K562 (cell line): Measurements from ENCODE around the gene METRN. TPM values are rescaled to one million over a fixed set of nuclear protein-coding genes. Genes with fewer than 3 reads are reported as not detected.
A peak's percentile ranks its signal among the peaks of the same experiment; 100 is the strongest.

Experiments used
- ATAC-seq: fragments of 200-7000 bp; cut with Tn5 transposase; 3 replicates; pipeline ENCODE4 v1.9.1; 2020; ENCODE audit warnings: moderate library complexity
- BruUV-seq: library from RNA; stranded (reverse); fragments of 400-500 nt; replicated peaks from 2 replicates; lab custom pipeline; 2021; lab: Mats Ljungman, UMichigan
- CTCF ChIA-PET: fragments of 300-600 bp; formaldehyde crosslinking; extraction: SDS; loops from one replicate; lab custom pipeline; 2021; ENCODE audit warnings: low intra/inter-chr PET ratio; lab: Yijun Ruan, JAX
- POLR2A ChIA-PET: fragments of 300-600, 350-650 bp; sonication (Branson Sonifier 250); formaldehyde crosslinking; extraction: SDS; loops from one replicate; lab custom pipeline; 2021; ENCODE audit warnings: antibody characterized with exemption, inconsistent platforms; lab: Yijun Ruan, JAX
- DNase-seq, 4 experiments: peaks; one replicate each; pipeline versions ENCODE4 v3.0.0 to v3.0.0-alpha.2; 2011 to 2018; ENCODE audit warnings: low spot score in 3 of 4, mixed read lengths in 3 of 4; ENCODE audit errors: extremely low read depth in 1 of 4
- FAIRE-seq: peaks from 2 replicates; lab custom pipeline; 2011; peaks lifted over from hg19 to GRCh38; lab: Jason Lieb, UNC
- H2AFZ ChIP-seq: 2 replicates; pipeline ENCODE4 v1.6.0; 2011; ENCODE audit warnings: low read depth, low read length, control low read depth, inconsistent platforms
- H3K27ac ChIP-seq: fragments of 200-600 bp; 3 replicates; pipeline ENCODE4 v1.8.0; 2011; ENCODE audit warnings: low read depth, mild to moderate bottlenecking, control low read depth, inconsistent platforms, low read length, moderate library complexity, mixed read lengths; ENCODE audit errors: extremely low read depth
- H3K27me3 ChIP-seq, 2 experiments: fragments of 300-600 bp in 1 of 2; 2 replicates in 1 of 2; 3 replicates in 1 of 2; pipeline versions ENCODE4 v1.6.0 to v1.8.0; 2011; ENCODE audit warnings: inconsistent platforms in 2 of 2, low read length in 2 of 2, mild to moderate bottlenecking in 1 of 2, mixed read lengths in 1 of 2, moderate library complexity in 1 of 2; ENCODE audit not compliant: control insufficient read depth in 2 of 2, insufficient read depth in 2 of 2
- H3K36me3 ChIP-seq: fragments of 300-600 bp; 3 replicates; pipeline ENCODE4 v1.8.0; 2011; ENCODE audit warnings: mild to moderate bottlenecking, low read length, inconsistent platforms; ENCODE audit not compliant: control insufficient read depth, insufficient read depth
- H3K4me1 ChIP-seq, 2 experiments: fragments of 200-600 bp in 1 of 2; replicated peaks in 1 of 2; 2 replicates in 1 of 2; 3 replicates in 1 of 2; pipeline versions ENCODE4 v1.5.1 to v1.8.0; 2011; ENCODE audit warnings: inconsistent platforms in 2 of 2, low read length in 2 of 2, mild to moderate bottlenecking in 1 of 2, mixed read lengths in 1 of 2, moderate library complexity in 1 of 2; ENCODE audit not compliant: control insufficient read depth in 2 of 2, insufficient read depth in 2 of 2
- H3K4me2 ChIP-seq: 2 replicates; pipeline ENCODE4 v1.6.1; 2011; ENCODE audit warnings: low read length, control low read depth, inconsistent platforms, mixed read lengths; ENCODE audit not compliant: insufficient read depth
- H3K4me3 ChIP-seq: fragments of 200-600 bp; sonication (generic), shearing (Covaris generic); 2 replicates; pipeline ENCODE4 v1.5.1; 2016; ENCODE audit warnings: control low read depth, inconsistent platforms
- H3K79me2 ChIP-seq: fragments of 200-600 bp; 3 replicates; pipeline ENCODE4 v1.8.0; 2011; ENCODE audit warnings: low read length, inconsistent platforms; ENCODE audit not compliant: control insufficient read depth, insufficient read depth
- H3K9ac ChIP-seq, 2 experiments: 2 replicates each; pipeline versions ENCODE4 v1.6.0 to v1.6.1; 2011; ENCODE audit warnings: low read depth in 2 of 2, low read length in 2 of 2, control low read depth in 1 of 2, inconsistent platforms in 1 of 2, mild to moderate bottlenecking in 1 of 2, mixed read lengths in 1 of 2; ENCODE audit not compliant: insufficient read depth in 1 of 2
- H3K9me1 ChIP-seq: one replicate; pipeline ENCODE4 v1.6.0; 2011; ENCODE audit warnings: inconsistent platforms, mild to moderate bottlenecking, low read length, moderate library complexity; ENCODE audit not compliant: control insufficient read depth, insufficient read depth
- H3K9me3 ChIP-seq: replicated peaks from 2 replicates; pipeline ENCODE4 v1.5.1; 2011; ENCODE audit warnings: low read depth, low read length, inconsistent platforms; ENCODE audit not compliant: control insufficient read depth, insufficient read depth
- H4K20me1 ChIP-seq: replicated peaks from 2 replicates; pipeline ENCODE4 v1.6.1; 2011; ENCODE audit warnings: low read length, inconsistent platforms, mixed read lengths; ENCODE audit not compliant: control insufficient read depth, insufficient read depth
- HNRNPL ChIP-seq: fragments of 200-400 bp; formaldehyde crosslinking; IDR thresholded peaks from 2 replicates; pipeline ENCODE4 v1.6.1; 2017; ENCODE audit warnings: low read depth, mild to moderate bottlenecking, low read length
- SAFB ChIP-seq: fragments of 200-400 bp; formaldehyde crosslinking; IDR thresholded peaks from 2 replicates; pipeline ENCODE4 v1.6.1; 2017; ENCODE audit warnings: low read depth, low read length, borderline replicate concordance
- ZBTB7A ChIP-seq: IDR thresholded peaks from 2 replicates; pipeline ENCODE4 v1.6.1; 2011; ENCODE audit warnings: low read depth, mild to moderate bottlenecking, low read length, moderate library complexity, borderline replicate concordance; ENCODE audit not compliant: control insufficient read depth
- ZNF316 ChIP-seq: fragments of 450-650 bp; IDR thresholded peaks from 2 replicates; pipeline ENCODE4 v1.6.1; 2016
- WGBS: fragments of 100-300 bp; shearing (Covaris generic); methylation state at CpG from one replicate; pipeline ENCODE4 v1.1.6; 2016; ENCODE audit warnings: low coverage, mixed read lengths; ENCODE audit not compliant: insufficient coverage; ENCODE audit errors: missing lambda C conversion rate; 5-methylcytosine and 5-hydroxymethylcytosine counted together
- in situ Hi-C: fragments of 300-500 bp; cut with MboI; formaldehyde crosslinking; loops from 4 replicates; pipeline ENCODE4 v1.15.0; 2018; ENCODE audit warnings: inconsistent platforms, mixed read lengths
- intact Hi-C: fragments of 100-400 bp; cut with micrococcal nuclease; formaldehyde crosslinking; loops from 2 replicates; pipeline ENCODE4 v1.14.2; 2022
- polyA plus RNA-seq, 8 experiments: library from polyadenylated mRNA; depleted of rRNA in 4 of 8; stranded (reverse) in 5 of 8; unstranded in 3 of 8; fragments of >200 nt; fragmentation: Nextera tagmentation in 2 of 8; fragmentation: Illumina TruSeq in 1 of 8; extraction: Ambion mirVana in 2 of 8; extraction: Trizol in 1 of 8; gene quantifications; 2 replicates each; pipeline versions ENCODE4 v1.2.1 to v1.2.3, GENCODE V29; 2011 to 2014; ENCODE audit warnings: inconsistent platforms in 1 of 8, missing spikeins in 1 of 8
- total RNA-seq, 7 experiments: library from RNA; depleted of rRNA in 6 of 7; stranded (reverse); fragments of >200 nt in 6 of 7; fragmentation: Illumina TruSeq in 2 of 7; extraction: Trizol in 2 of 7; gene quantifications; 2 replicates each; pipeline versions ENCODE4 v1.2.1 to v1.2.3, GENCODE V29; 2011 to 2021; ENCODE audit warnings: low replicate concordance in 1 of 7
- TF ChIP-seq, protein P1 (sequence below): sonication (generic); formaldehyde crosslinking; IDR thresholded peaks from 2 replicates; pipeline ENCODE4 v1.8.1; 2023; ENCODE audit warnings: mild to moderate bottlenecking, missing genetic modification reagents

METRN gene
- total and polyA plus RNA-seq, 9 of the 15 experiments (the other 6 are each of a cell fraction or from before 2014, with no cell fraction given): 0.20 to 89.8 (median 15.4) TPM

DNA sequence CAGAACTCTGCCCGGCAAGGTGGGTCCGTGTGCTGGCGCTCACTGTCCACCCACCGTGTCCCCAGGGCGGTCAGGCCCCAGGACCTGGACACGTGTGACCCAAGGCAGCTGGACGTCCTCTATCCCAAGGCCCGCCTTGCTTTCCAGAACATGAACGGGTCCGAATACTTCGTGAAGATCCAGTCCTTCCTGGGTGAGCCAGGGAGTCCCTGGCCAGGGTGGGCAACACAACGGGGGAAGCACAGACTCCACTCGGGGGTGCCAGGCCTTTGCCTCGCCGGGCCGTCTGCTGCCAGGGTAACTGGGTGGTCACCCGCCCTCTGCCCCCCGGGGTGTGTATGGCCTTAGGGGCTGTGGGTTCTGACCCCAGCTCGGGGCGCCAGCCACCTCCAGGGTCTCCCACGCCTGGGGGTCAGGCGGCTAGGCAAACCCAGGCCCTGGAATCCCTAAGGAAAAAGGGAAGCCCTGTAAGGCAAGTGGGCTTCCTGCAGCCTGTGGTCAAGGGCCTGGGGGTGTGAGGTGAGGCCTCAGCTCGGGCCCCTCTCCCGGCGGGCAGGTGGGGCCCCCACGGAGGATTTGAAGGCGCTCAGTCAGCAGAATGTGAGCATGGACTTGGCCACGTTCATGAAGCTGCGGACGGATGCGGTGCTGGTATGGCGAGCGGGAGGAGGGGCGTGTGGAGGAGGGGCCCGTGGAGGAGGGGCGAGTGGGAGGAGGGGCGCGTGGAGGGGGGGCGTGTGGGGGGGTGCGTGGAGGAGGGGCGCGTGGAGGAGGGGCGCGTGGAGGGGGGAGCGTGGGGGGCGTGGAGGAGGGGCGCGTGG, 52.1 kb downstream of the METRN start:
- WGBS: 29% methylated on average over 25 of the region's 48 CpGs
- FAIRE-seq (no peak), ATAC-seq (no peak), DNase-seq (peak in 2 of 4 experiments; percentile 47 to 61)
- intact Hi-C loops: no loop called here
- peaks cover 0 to 6% of the 10 kb centered on the region in 2 experiments; a peak in 1 of 5 replicates for H3K27me3 ChIP-seq
- CTCF ChIA-PET: no interaction called here
- H4K20me1 ChIP-seq: 0 out of 2 replicates have a peak, but pooled peaks cover 3% of the 10 kb centered on the region
- no peaks in the 10 kb centered on the region for H3K36me3 ChIP-seq
- no peak overlapping the region for H2AFZ ChIP-seq
- H3K4me3 ChIP-seq: no peak overlapping the region
- POLR2A ChIA-PET: interaction anchor here (0.6 to 1.5 kb wide), 3 partner anchors 9 to 25 kb away, joined by 3 read pairs; partner anchors contain the start of genes CHTF18 and RPUSD1
- no TSS peak for BruUV-seq
- no peak overlapping the region for H3K27ac ChIP-seq
- TF ChIP-seq ZBTB7A (peak; percentile 55; the same call in 1 of the 2 replicates), SAFB (peak; percentile 69; the same call in 1 of the 2 replicates), HNRNPL (0 out of 2 replicates have a peak, but pooled peaks have one; percentile 28), ZNF316 (peak; percentile 41)
- TF ChIP-seq, protein P1, sequence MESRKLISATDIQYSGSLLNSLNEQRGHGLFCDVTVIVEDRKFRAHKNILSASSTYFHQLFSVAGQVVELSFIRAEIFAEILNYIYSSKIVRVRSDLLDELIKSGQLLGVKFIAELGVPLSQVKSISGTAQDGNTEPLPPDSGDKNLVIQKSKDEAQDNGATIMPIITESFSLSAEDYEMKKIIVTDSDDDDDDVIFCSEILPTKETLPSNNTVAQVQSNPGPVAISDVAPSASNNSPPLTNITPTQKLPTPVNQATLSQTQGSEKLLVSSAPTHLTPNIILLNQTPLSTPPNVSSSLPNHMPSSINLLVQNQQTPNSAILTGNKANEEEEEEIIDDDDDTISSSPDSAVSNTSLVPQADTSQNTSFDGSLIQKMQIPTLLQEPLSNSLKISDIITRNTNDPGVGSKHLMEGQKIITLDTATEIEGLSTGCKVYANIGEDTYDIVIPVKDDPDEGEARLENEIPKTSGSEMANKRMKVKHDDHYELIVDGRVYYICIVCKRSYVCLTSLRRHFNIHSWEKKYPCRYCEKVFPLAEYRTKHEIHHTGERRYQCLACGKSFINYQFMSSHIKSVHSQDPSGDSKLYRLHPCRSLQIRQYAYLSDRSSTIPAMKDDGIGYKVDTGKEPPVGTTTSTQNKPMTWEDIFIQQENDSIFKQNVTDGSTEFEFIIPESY (CRISPR knock-in tag): no peak
- TF ChIP-seq, all 486 proteins: peak for 4
- no peaks in the 10 kb centered on the region for H3K9me3 ChIP-seq
- H3K4me1 ChIP-seq: peaks cover 0 to 72% of the 10 kb centered on the region in 2 experiments; a peak in 2 of 5 replicates
- no peaks in the 10 kb centered on the region for H3K79me2 ChIP-seq
- no peaks in the 10 kb centered on the region for H3K9me1 ChIP-seq
- no peak overlapping the region for H3K4me2 ChIP-seq
- peak overlapping the region in 1 of 2 experiments; percentile 35; a peak in 1 of 4 replicates for H3K9ac ChIP-seq
- in situ Hi-C loops: no loop called here
